HCT116 (cell line): ENCODE results near the gene SRGAP2. TPM values are rescaled to one million over a fixed set of nuclear protein-coding genes. Genes with fewer than 3 reads are reported as not detected.
"Not testable (repeated sequence)": the region's sequence is repeated elsewhere in the genome, so short reads cannot be mapped to it uniquely, and the experiment has no call there.

Experiments used
- ATAC-seq: fragments of 200-7000 bp; cut with Tn5 transposase; 2 replicates; pipeline ENCODE4 v1.9.1; 2020; ENCODE audit warnings: mild to moderate bottlenecking, moderate library complexity
- BruUV-seq: library from RNA; stranded (reverse); fragments of 400-500 nt; replicated peaks from 2 replicates; lab custom pipeline; 2021; lab: Mats Ljungman, UMichigan
- CTCF ChIA-PET: fragments of 300-600 bp; sonication (Branson Sonifier 250); formaldehyde crosslinking; loops from one replicate; lab custom pipeline; 2021; ENCODE audit warnings: antibody characterized with exemption; lab: Charles Lee
- POLR2A ChIA-PET: fragments of 300-600, 350-600 bp; sonication (Branson Sonifier 250); formaldehyde crosslinking; loops from one replicate; lab custom pipeline; 2021; ENCODE audit warnings: antibody characterized with exemption; lab: Charles Lee
- RAD21 ChIA-PET, 2 experiments: fragments of 300-600 bp; sonication (Branson Sonifier 250); formaldehyde crosslinking; loops; one replicate each; lab custom pipeline; 2023; ENCODE audit warnings: low total read pairs in 2 of 2; ENCODE audit not compliant: uncharacterized antibody in 2 of 2, unreplicated experiment in 2 of 2, low non-redundant PET in 1 of 2; lab: Charles Lee
- DNase-seq: peaks from one replicate; pipeline ENCODE4 v3.0.0-alpha.2; 2010; ENCODE audit warnings: low read depth, low spot score
- H2AFZ ChIP-seq: fragments of 200-600 bp; shearing (Covaris generic), sonication (generic); 2 replicates; pipeline ENCODE4 v1.6.1; 2017; ENCODE audit warnings: low read depth, mixed run types, mixed read lengths, antibody characterized with exemption, low read length; ENCODE audit not compliant: poor library complexity, severe bottlenecking
- H3K27ac ChIP-seq: 2 replicates; pipeline ENCODE4 v1.5.1; 2012; ENCODE audit warnings: low read depth, low read length
- H3K27me3 ChIP-seq: fragments of 200-600 bp; sonication (generic); 2 replicates; pipeline ENCODE4 v1.6.1; 2016; ENCODE audit warnings: mixed run types, low read length, mixed read lengths; ENCODE audit not compliant: insufficient read depth
- H3K36me3 ChIP-seq, 2 experiments: fragments of 200-500 bp in 1 of 2; fragments of 200-600 bp in 1 of 2; sonication (Bioruptor generic) in 1 of 2; sonication (generic) in 1 of 2; 2 replicates each; pipeline versions ENCODE4 v1.5.1 to v1.6.1; 2014 to 2016; ENCODE audit warnings: low read length in 2 of 2, inconsistent platforms in 1 of 2, mixed read lengths in 1 of 2, mixed run types in 1 of 2; ENCODE audit not compliant: insufficient read depth in 2 of 2, control insufficient read depth in 1 of 2
- H3K4me1 ChIP-seq, 2 experiments: fragments of 200-600 bp in 1 of 2; sonication (generic) in 1 of 2; 2 replicates each; pipeline versions ENCODE4 v1.5.1 to v1.6.1; 2012 to 2017; ENCODE audit warnings: low read length in 2 of 2, inconsistent platforms in 1 of 2, mild to moderate bottlenecking in 1 of 2, mixed read lengths in 1 of 2, mixed run types in 1 of 2, moderate library complexity in 1 of 2; ENCODE audit not compliant: insufficient read depth in 2 of 2, control insufficient read depth in 1 of 2
- H3K4me2 ChIP-seq: fragments of 200-600 bp; sonication (generic); 2 replicates; pipeline ENCODE4 v1.6.1; 2017; ENCODE audit warnings: mixed run types, low read length, mixed read lengths
- H3K4me3 ChIP-seq, 2 experiments: fragments of 200-600 bp in 1 of 2; sonication (generic) in 1 of 2; replicated peaks in 1 of 2; 2 replicates each; pipeline ENCODE4 v1.5.1; 2011 to 2016; ENCODE audit warnings: low read length in 2 of 2, control low read depth in 1 of 2, low read depth in 1 of 2, mild to moderate bottlenecking in 1 of 2, mixed read lengths in 1 of 2, mixed run types in 1 of 2
- H3K79me2 ChIP-seq: fragments of 200-600 bp; sonication (generic); 2 replicates; pipeline ENCODE4 v1.6.1; 2017; ENCODE audit warnings: mild to moderate bottlenecking, mixed run types, low read length, moderate library complexity, mixed read lengths; ENCODE audit not compliant: insufficient read depth
- H3K9ac ChIP-seq: fragments of 200-600 bp; sonication (generic); 2 replicates; pipeline ENCODE4 v1.6.1; 2016; ENCODE audit warnings: low read length, mixed read lengths
- H3K9me2 ChIP-seq: fragments of 200-600 bp; sonication (generic), shearing (Covaris generic); 2 replicates; pipeline ENCODE4 v1.6.1; 2017; ENCODE audit warnings: mixed run types, mild to moderate bottlenecking, moderate library complexity; ENCODE audit not compliant: insufficient read depth
- H3K9me3 ChIP-seq, 2 experiments: fragments of 200-500 bp in 1 of 2; fragments of 200-600 bp in 1 of 2; sonication (Bioruptor generic) in 1 of 2; sonication (generic) in 1 of 2; 2 replicates each; pipeline ENCODE4 v1.6.1; 2014 to 2017; ENCODE audit warnings: low read length in 2 of 2, mixed read lengths in 2 of 2, inconsistent platforms in 1 of 2, low read depth in 1 of 2, mild to moderate bottlenecking in 1 of 2, mixed run types in 1 of 2, moderate library complexity in 1 of 2; ENCODE audit not compliant: control insufficient read depth in 1 of 2, insufficient read depth in 1 of 2
- H4K20me1 ChIP-seq: fragments of 200-600 bp; sonication (generic), shearing (Covaris generic); 2 replicates; pipeline ENCODE4 v1.6.1; 2017; ENCODE audit warnings: mixed run types, mild to moderate bottlenecking, moderate library complexity; ENCODE audit not compliant: insufficient read depth
- intact Hi-C: fragments of 100-400 bp; cut with micrococcal nuclease; formaldehyde crosslinking; loops from 2 replicates; pipeline ENCODE4 v1.10.0; 2022
- total RNA-seq: library from RNA; stranded (reverse); gene quantifications from one replicate; pipeline ENCODE4 v1.2.1, GENCODE V29; 2021; ENCODE audit not compliant: unreplicated experiment

Gene SRGAP2
- total RNA-seq, 1 experiment from 2014 or later, result 58.2 TPM

- H3K79me2 ChIP-seq, H4K20me1 ChIP-seq, H3K4me1 ChIP-seq, H3K9me3 ChIP-seq, H3K36me3 ChIP-seq, RAD21 ChIA-PET, POLR2A ChIA-PET, H3K9ac ChIP-seq, BruUV-seq, H3K27ac ChIP-seq, ATAC-seq, H3K4me3 ChIP-seq, intact Hi-C loops, DNase-seq, H3K9me2 ChIP-seq, H3K27me3 ChIP-seq, CTCF ChIA-PET, H2AFZ ChIP-seq, H3K4me2 ChIP-seq: not testable (repeated sequence)
Observed at GRCh38 chr1:206219514-206220331, 16.4 kb downstream of the SRGAP2 start.

GRCh38 chr1:206220332-206221000 is 17.1 kb downstream of the SRGAP2 start:
- H3K9me3 ChIP-seq, H3K4me2 ChIP-seq, DNase-seq, ATAC-seq, POLR2A ChIA-PET, H3K36me3 ChIP-seq, H2AFZ ChIP-seq, H3K9me2 ChIP-seq, BruUV-seq, RAD21 ChIA-PET, intact Hi-C loops, H4K20me1 ChIP-seq, H3K27me3 ChIP-seq, H3K27ac ChIP-seq, H3K79me2 ChIP-seq, H3K4me1 ChIP-seq, H3K9ac ChIP-seq, CTCF ChIA-PET, H3K4me3 ChIP-seq: not testable (repeated sequence)

- not testable (repeated sequence) for ATAC-seq, BruUV-seq
Observed at GRCh38 chr1:206221585-206221984, 18.2 kb downstream of the SRGAP2 start.

GRCh38 chr1:206224190-206224776 is 20.9 kb downstream of the SRGAP2 start:
- POLR2A ChIA-PET, DNase-seq, H3K4me2 ChIP-seq, H3K27me3 ChIP-seq, BruUV-seq, H3K9me3 ChIP-seq, H3K9ac ChIP-seq, H4K20me1 ChIP-seq, CTCF ChIA-PET, H3K9me2 ChIP-seq, H3K36me3 ChIP-seq, H3K79me2 ChIP-seq, ATAC-seq, H3K27ac ChIP-seq, H3K4me3 ChIP-seq, intact Hi-C loops, H3K4me1 ChIP-seq, H2AFZ ChIP-seq, RAD21 ChIA-PET: not testable (repeated sequence)

More at GRCh38 chr1:206221585-206221984, 18.2 kb downstream of the SRGAP2 start:
- H3K27me3 ChIP-seq, H3K4me2 ChIP-seq, DNase-seq, H3K79me2 ChIP-seq, H2AFZ ChIP-seq, intact Hi-C loops, H4K20me1 ChIP-seq, H3K27ac ChIP-seq, H3K4me3 ChIP-seq, H3K36me3 ChIP-seq, H3K9me2 ChIP-seq, RAD21 ChIA-PET, H3K4me1 ChIP-seq, H3K9ac ChIP-seq, H3K9me3 ChIP-seq, CTCF ChIA-PET, POLR2A ChIA-PET: not testable (repeated sequence)
